GM21381 (cell line): ENCODE measurements around the gene POLR1A.
"Not testable (repeated sequence)": the region's sequence is repeated elsewhere in the genome, so short reads cannot be mapped to it uniquely, and the experiment has no call there.

Experiments
- ATAC-seq: cut with Tn5 transposase; IDR thresholded peaks from one replicate; pipeline ENCODE4 v1.9.1; 2021; ENCODE audit warnings: mild to moderate bottlenecking, moderate library complexity; ENCODE audit not compliant: unreplicated experiment

Gene POLR1A

GRCh38 chr2:85999061-85999831 is 106.4 kb downstream of the POLR1A start:
- ATAC-seq: peak; percentile 84

GRCh38 chr2:85998071-85998991 is 107.4 kb downstream of the POLR1A start:
- ATAC-seq: no peak

GRCh38 chr2:85997017-85997970 is 108.4 kb downstream of the POLR1A start:
- no peak for ATAC-seq

- no peak for ATAC-seq
These were observed 109.1 kb downstream of the POLR1A start for GRCh38 chr2:85996591-85996990.

- no peak for ATAC-seq
These were observed 109.8 kb downstream of the POLR1A start for GRCh38 chr2:85995648-85996529.

- ATAC-seq: no peak
These were observed 110.6 kb downstream of the POLR1A start for GRCh38 chr2:85994897-85995647.

GRCh38 chr2:85994421-85994777 is 111.3 kb downstream of the POLR1A start:
- peak; percentile 2 for ATAC-seq

- no peak for ATAC-seq
These were observed 113.1 kb downstream of the POLR1A start for GRCh38 chr2:85992611-85993010.

- ATAC-seq: not testable (repeated sequence)
These were observed 113.6 kb downstream of the POLR1A start for GRCh38 chr2:85992053-85992452.

- ATAC-seq: no peak
These were observed 115.6 kb downstream of the POLR1A start for GRCh38 chr2:85990084-85990483.

- no peak for ATAC-seq
These were observed 116.3 kb downstream of the POLR1A start for GRCh38 chr2:85989288-85989865.

- no peak for ATAC-seq
These were observed 116.8 kb downstream of the POLR1A start for GRCh38 chr2:85988914-85989270.

- ATAC-seq: no peak
These were observed 117.3 kb downstream of the POLR1A start for GRCh38 chr2:85988175-85988913.

- no peak for ATAC-seq
These were observed 118.2 kb downstream of the POLR1A start for GRCh38 chr2:85987266-85988174.

GRCh38 chr2:85986121-85986520 is 119.6 kb downstream of the POLR1A start:
- no peak for ATAC-seq

GRCh38 chr2:85984788-85985187 is 120.9 kb downstream of the POLR1A start:
- ATAC-seq: no peak

GRCh38 chr2:85983766-85984165 is 121.9 kb downstream of the POLR1A start:
- no peak for ATAC-seq
